PC-9 (cell line): ENCODE data around the gene HLCS. TPM values are rescaled to one million over a fixed set of nuclear protein-coding genes. Genes with fewer than 3 reads are reported as not detected.

Source experiments
- BruUV-seq: library from RNA; stranded (reverse); fragments of 400-500 nt; replicated peaks from 2 replicates; lab custom pipeline; 2021; lab: Mats Ljungman, UMichigan
- CTCF ChIA-PET: fragments of 300-600 bp; sonication (Branson Sonifier 250); formaldehyde crosslinking; loops from one replicate; lab custom pipeline; 2022; ENCODE audit warnings: antibody characterized with exemption; lab: Charles Lee
- POLR2A ChIA-PET: fragments of 300-600 bp; sonication (Branson Sonifier 250); formaldehyde crosslinking; loops from one replicate; lab custom pipeline; 2022; ENCODE audit warnings: antibody characterized with exemption; ENCODE audit not compliant: unreplicated experiment; lab: Charles Lee
- DNase-seq, 2 experiments: peaks; one replicate each; pipeline versions ENCODE4 v3.0.0 to v3.0.0-alpha.2; 2015 to 2022; ENCODE audit warnings: mixed read lengths in 1 of 2
- H2AFZ ChIP-seq: fragments of 200-600 bp; sonication (generic); 2 replicates; pipeline ENCODE4 v1.8.1; 2017; ENCODE audit warnings: antibody characterized with exemption
- H3F3A ChIP-seq: fragments of 200-600 bp; sonication (generic); 2 replicates; pipeline ENCODE4 v1.8.1; 2017; ENCODE audit warnings: antibody characterized with exemption, mild to moderate bottlenecking, low read depth; ENCODE audit not compliant: insufficient read depth
- H3K27ac ChIP-seq: fragments of 200-600 bp; sonication (generic); 2 replicates; pipeline ENCODE4 v1.6.1; 2016; ENCODE audit warnings: mixed run types
- H3K27me3 ChIP-seq: fragments of 200-600 bp; sonication (generic); 2 replicates; pipeline ENCODE4 v1.6.1; 2016; ENCODE audit warnings: low read depth, mixed run types; ENCODE audit not compliant: insufficient read depth
- H3K36me3 ChIP-seq: fragments of 200-600 bp; sonication (generic); 2 replicates; pipeline ENCODE4 v1.6.1; 2016; ENCODE audit warnings: low read depth, mixed run types
- H3K4me1 ChIP-seq: fragments of 200-600 bp; sonication (generic); replicated peaks from 2 replicates; pipeline ENCODE4 v1.6.1; 2016; ENCODE audit warnings: mixed run types; ENCODE audit not compliant: insufficient read depth
- H3K4me2 ChIP-seq: fragments of 200-600 bp; sonication (generic); 2 replicates; pipeline ENCODE4 v1.6.1; 2017; ENCODE audit warnings: mixed run types
- H3K4me3 ChIP-seq: fragments of 200-600 bp; sonication (generic); 2 replicates; pipeline ENCODE4 v1.6.1; 2016; ENCODE audit warnings: mixed run types
- H3K79me2 ChIP-seq: fragments of 200-600 bp; sonication (generic); 2 replicates; pipeline ENCODE4 v1.6.1; 2017; ENCODE audit warnings: low read depth, mixed run types
- H3K9me2 ChIP-seq: fragments of 200-600 bp; sonication (generic); 2 replicates; pipeline ENCODE4 v1.8.1; 2017; ENCODE audit warnings: mild to moderate bottlenecking; ENCODE audit not compliant: insufficient read depth
- H3K9me3 ChIP-seq: fragments of 200-600 bp; sonication (generic); 2 replicates; pipeline ENCODE4 v1.8.1; 2016; ENCODE audit warnings: low read depth; ENCODE audit not compliant: insufficient read depth
- H4K20me1 ChIP-seq: fragments of 200-600 bp; sonication (generic); 2 replicates; pipeline ENCODE4 v1.8.1; 2017; ENCODE audit not compliant: insufficient read depth
- CTCF ChIP-seq: fragments of 200-600 bp; sonication (generic); conservative IDR thresholded peaks from 2 replicates; pipeline ENCODE4 v1.6.1; 2017; ENCODE audit warnings: mixed run types, antibody characterized with exemption, mild to moderate bottlenecking, moderate library complexity
- EZH2 ChIP-seq: fragments of 200-600 bp; sonication (generic); IDR thresholded peaks from 2 replicates; pipeline ENCODE4 v1.8.0; 2017; ENCODE audit warnings: antibody characterized with exemption, low read depth
- intact Hi-C: fragments of 100-400 bp; cut with micrococcal nuclease; formaldehyde crosslinking; loops from one replicate; pipeline ENCODE4 v1.10.0; 2022; ENCODE audit not compliant: unreplicated experiment
- total RNA-seq: library from RNA; stranded (reverse); gene quantifications from 2 replicates; pipeline ENCODE4 v1.2.3, GENCODE V29; 2021

Gene HLCS
- total RNA-seq, 1 experiment from 2014 or later, result 21.6 TPM

DNA sequence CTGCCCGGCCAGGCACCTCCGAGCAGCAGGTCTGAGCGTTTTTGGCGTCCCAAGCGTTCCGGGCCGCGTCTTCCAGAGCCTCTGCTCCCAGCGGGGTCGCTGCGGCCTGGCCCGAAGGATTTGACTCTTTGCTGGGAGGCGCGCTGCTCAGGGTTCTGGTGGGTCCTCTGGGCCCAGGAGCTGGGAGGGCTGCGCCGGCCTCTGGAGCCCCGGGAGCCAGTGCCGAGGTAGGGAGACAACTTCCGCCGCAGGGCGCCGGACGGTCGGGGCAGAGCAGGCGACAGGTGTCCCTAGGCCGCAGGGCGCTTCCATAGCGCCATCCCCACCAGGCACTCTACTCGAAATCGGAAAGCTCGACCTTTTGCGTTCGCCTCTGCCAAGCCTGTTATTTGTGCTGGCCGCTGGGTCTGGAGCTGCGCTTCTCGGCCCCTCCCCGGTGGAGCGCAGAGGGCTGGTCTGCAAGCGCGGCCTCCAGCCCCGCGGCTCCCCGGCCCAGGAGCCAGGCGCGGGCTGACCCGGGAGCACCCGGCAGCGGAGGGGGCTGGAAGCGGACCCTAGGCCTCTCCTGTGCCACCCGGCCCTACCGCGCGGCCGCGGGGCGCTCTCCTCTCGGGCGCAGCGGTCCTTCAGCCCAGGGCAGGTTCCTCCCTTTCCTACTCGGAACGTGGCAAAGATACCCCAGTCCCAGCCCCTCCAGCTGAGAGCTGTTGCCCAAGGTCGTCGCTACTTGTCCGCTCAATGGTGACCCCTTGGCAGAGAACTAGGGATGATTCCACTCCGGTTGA lies 265.3 kb downstream of the HLCS start:
- Histone ChIP-seq H3K4me3 (peak overlapping the region; percentile 87), H3K79me2 (peaks cover 88% of the 10 kb centered on the region), H4K20me1 (peaks cover 29% of the 10 kb centered on the region), H3K4me1 (0 out of 2 replicates have a peak, but pooled peaks cover 14% of the 10 kb centered on the region), H3K36me3 (no peaks in the 10 kb centered on the region), H3K9me2 (no peaks in the 10 kb centered on the region), H3K9me3 (no peaks in the 10 kb centered on the region), H2AFZ (no peak overlapping the region; the same call in 1 of the 2 replicates), H3F3A (no peaks in the 10 kb centered on the region; the same call in 1 of the 2 replicates), H3K27ac (peak overlapping the region; percentile 47), H3K4me2 (peak overlapping the region; percentile 92), H3K27me3 (no peaks in the 10 kb centered on the region)
- TF ChIP-seq EZH2 (no peak), CTCF (no peak)
- no peak for DNase-seq
- intact Hi-C loops, result no loop called here
- POLR2A ChIA-PET, result interaction anchor here (0.6 kb wide), 1 partner anchor 18 kb away, joined by 5 read pairs; no protein-coding TSS in a partner anchor
- CTCF ChIA-PET, result no interaction called here
- BruUV-seq, result no TSS peak

Other genes starting within 250 kb of the HLCS start
- gene RIPPLY3, start 40.0 kb upstream of the HLCS start, total RNA-seq, result 0.17 TPM in 1 of 2 replicates, not detected in the other
- 10.1 and 20.9 TPM in 2 replicates for gene PIGP, start 106.4 kb upstream of the HLCS start, total RNA-seq
- 77.6 and 84.9 TPM in 2 replicates for gene TTC3, start 106.6 kb upstream of the HLCS start, total RNA-seq